ENCODE results near the gene ERBB4. TPM values are rescaled to one million over a fixed set of nuclear protein-coding genes. Genes with fewer than 3 reads are reported as not detected.

Gene ERBB4
- total and polyA plus RNA-seq, 2 of the 8 experiments (the other 6 are each of a cell fraction or from before 2014, with no cell fraction given), result 0.34 to 1.3 TPM

DNA sequence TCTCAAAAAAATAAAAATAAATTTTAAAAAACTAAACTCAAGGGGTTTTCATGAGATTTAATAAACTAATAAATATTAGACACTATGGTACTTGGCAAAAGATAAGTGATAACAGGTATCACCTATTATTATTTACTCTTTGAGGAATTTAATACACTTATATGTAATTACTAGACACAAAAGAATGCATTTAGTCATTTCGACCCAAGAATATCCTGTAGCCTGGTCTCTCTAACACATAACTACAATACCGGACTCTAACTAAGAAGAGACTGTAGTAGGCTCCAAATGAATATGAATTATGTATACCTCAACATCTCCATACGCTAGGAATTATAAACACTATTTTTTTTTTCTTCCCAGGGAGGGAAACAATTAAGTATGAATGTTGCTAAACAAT is 1131.5 kb downstream of the ERBB4 start:
- FAIRE-seq (no peak), DNase-seq (ENCODE audit: low read depth in 1 of 2, low spot score in 2 of 2) (no peak)
- Histone ChIP-seq H3K56ac (replicated peaks; ENCODE audit: insufficient read length, low read depth, low read length) (no peak overlapping the region), H3K14ac (ENCODE audit: insufficient read length) (no peak overlapping the region), H4K91ac (replicated peaks; ENCODE audit: insufficient read length, low read length) (no peak overlapping the region), H3K79me2 (ENCODE audit: control insufficient read depth in 1 of 2, insufficient read depth in 2 of 2, low read length in 2 of 2) (no peaks in the 10 kb centered on the region), H2BK120ac (replicated peaks; ENCODE audit: low read depth, low read length) (no peak overlapping the region), H2AK5ac (ENCODE audit: low read depth, low read length) (no peak overlapping the region), H3K23ac (ENCODE audit: insufficient read length) (no peak overlapping the region), H2BK5ac (ENCODE audit: low read depth, low read length) (no peak overlapping the region), H2AFZ (ENCODE audit: low read length) (no peak overlapping the region), H2BK20ac (ENCODE audit: low read length) (no peak overlapping the region), H4K5ac (ENCODE audit: insufficient read length, low read depth, low read length) (no peak overlapping the region), H3K4me2 (ENCODE audit: insufficient read depth in 1 of 2, low read depth in 2 of 2, low read length in 2 of 2) (no peak overlapping the region), H3K4me3 (ENCODE audit: extremely low read depth in 1 of 4, insufficient read depth in 2 of 4, low read depth in 3 of 4, low read length in 4 of 4) (no peak overlapping the region), H3K23me2 (ENCODE audit: low read depth, low read length) (no peaks in the 10 kb centered on the region), H3K9ac (replicated peaks in 1 of 4; ENCODE audit: extremely low read depth in 1 of 4, low read depth in 3 of 4, low read length in 3 of 4) (no peak overlapping the region), H3K9me3 (ENCODE audit: insufficient read depth in 2 of 2, low read depth in 1 of 2, low read length in 1 of 2) (no peaks in the 10 kb centered on the region), H4K8ac (ENCODE audit: extremely low read depth, insufficient read depth, low read length) (no peak overlapping the region), H4K20me1 (replicated peaks in 1 of 2; ENCODE audit: control insufficient read depth in 1 of 2, insufficient read depth in 2 of 2, low read length in 2 of 2) (no peaks in the 10 kb centered on the region), H3K36me3 (ENCODE audit: control insufficient read depth in 2 of 4, insufficient read depth in 4 of 4, low read length in 3 of 4) (no peaks in the 10 kb centered on the region; a peak in 1 of 8 replicates), H3K27ac (ENCODE audit: low read depth, low read length) (no peak overlapping the region), H3K4me1 (replicated peaks in 1 of 4; ENCODE audit: control insufficient read depth in 3 of 4, insufficient read depth in 4 of 4, low read length in 3 of 4) (no peaks in the 10 kb centered on the region; a peak in 1 of 7 replicates), H3K79me1 (ENCODE audit: low read depth, low read length) (no peaks in the 10 kb centered on the region), H2BK12ac (ENCODE audit: low read depth, low read length) (no peak overlapping the region), H2BK15ac (ENCODE audit: low read length) (no peak overlapping the region), H3K27me3 (replicated peaks in 1 of 4; ENCODE audit: control insufficient read depth in 3 of 4, extremely low read depth in 1 of 4, insufficient read depth in 3 of 4, low read length in 3 of 4) (no peaks in the 10 kb centered on the region), H3K4ac (replicated peaks; ENCODE audit: insufficient read length, low read depth, low read length) (no peak overlapping the region), H3K18ac (ENCODE audit: extremely low read depth, low read length) (no peak overlapping the region)
- CTCF ChIA-PET (ENCODE audit: partially characterized antibody), result no interaction called here
- 90% methylated on average over 3 of the region's 3 CpGs; no CpG with 5 or more reads in 1 of the 2 experiments for WGBS, 2 experiments (ENCODE audit: extremely low coverage in 1 of 2, insufficient coverage in 1 of 2, insufficient read length in 1 of 2, insufficient replicate concordance in 2 of 2, low coverage in 1 of 2, low lambda C conversion rate in 2 of 2, missing lambda C conversion rate in 1 of 2)
- POLR2A ChIA-PET (ENCODE audit: partially characterized antibody), result no interaction called here
- TF ChIP-seq KDM1A (IDR thresholded peaks at IDR 0.05; ENCODE audit: borderline replicate concordance, low read length), result no peak
- no peak for TF ChIP-seq TAF1 (IDR thresholded peaks at IDR 0.05; ENCODE audit: low read depth, low read length)
- TF ChIP-seq POLR2A (IDR thresholded peaks at IDR 0.05; ENCODE audit: control extremely low read depth in 1 of 2, low read depth in 2 of 2, low read length in 2 of 2), result no peak
- no peak for TF ChIP-seq NRF1 (IDR thresholded peaks at IDR 0.05; ENCODE audit: low read depth, low read length)
- no peak for TF ChIP-seq CHD2 (IDR thresholded peaks at IDR 0.05; ENCODE audit: low read length)
